HG03439 (cell line): Measurements from ENCODE around the gene SLC43A3.
"Not testable (repeated sequence)": the region's sequence is repeated elsewhere in the genome, so short reads cannot be mapped to it uniquely, and the experiment has no call there.

ENCODE experiments used
- ATAC-seq: cut with Tn5 transposase; IDR thresholded peaks from one replicate; pipeline ENCODE4 v1.9.1; 2021; ENCODE audit warnings: mild to moderate bottlenecking, moderate library complexity; ENCODE audit not compliant: unreplicated experiment

The SLC43A3 gene

DNA sequence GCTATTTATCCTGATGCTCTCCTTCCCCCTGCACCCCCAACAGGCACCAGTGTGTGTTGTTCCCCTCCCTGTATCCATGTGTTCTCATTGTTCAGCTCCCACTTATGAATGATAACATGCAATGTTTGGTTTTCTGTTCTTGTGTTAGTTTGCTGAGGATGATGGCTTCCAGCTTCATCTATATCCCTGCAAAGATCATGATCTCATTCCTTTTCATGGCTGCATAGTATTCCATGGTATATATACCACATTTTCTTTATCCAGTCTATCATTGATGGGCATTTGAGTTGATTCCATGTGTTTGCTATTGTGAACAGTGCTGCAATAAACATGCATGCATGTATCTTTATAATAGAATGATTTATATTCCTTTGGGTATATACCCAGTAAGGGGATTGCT, 65.5 kb downstream of the SLC43A3 start:
- not testable (repeated sequence) for ATAC-seq

DNA sequence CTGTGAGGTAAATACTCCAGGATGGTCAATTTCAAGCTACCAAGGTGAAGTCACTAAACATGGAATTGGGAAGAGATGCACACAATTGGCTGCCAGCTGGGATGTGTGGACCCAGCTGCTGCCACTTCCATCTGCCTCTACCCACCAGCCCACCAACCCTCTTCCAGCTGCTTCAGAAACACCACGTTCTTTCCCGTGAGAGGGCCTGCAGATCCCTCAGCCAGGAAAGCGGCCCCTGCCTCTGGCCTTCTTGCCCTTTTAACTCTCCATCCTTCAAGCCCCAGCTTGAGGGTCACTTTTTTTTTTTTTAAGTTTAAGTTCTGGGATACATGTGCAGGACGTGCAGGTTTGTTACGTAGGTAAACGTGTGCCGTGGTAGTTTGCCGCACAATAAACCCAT, 65.9 kb downstream of the SLC43A3 start:
- no peak for ATAC-seq

- ATAC-seq: no peak
Observed at GRCh38 chr11:57359896-57360690, 66.8 kb downstream of the SLC43A3 start.

- no peak for ATAC-seq
Observed at GRCh38 chr11:57359396-57359795, 67.5 kb downstream of the SLC43A3 start.

GRCh38 chr11:57358991-57359390, 67.9 kb downstream of the SLC43A3 start:
- no peak for ATAC-seq

GRCh38 chr11:57358543-57358961, 68.4 kb downstream of the SLC43A3 start:
- ATAC-seq: no peak

- no peak for ATAC-seq
Observed at GRCh38 chr11:57357856-57358255, 69.1 kb downstream of the SLC43A3 start.

DNA sequence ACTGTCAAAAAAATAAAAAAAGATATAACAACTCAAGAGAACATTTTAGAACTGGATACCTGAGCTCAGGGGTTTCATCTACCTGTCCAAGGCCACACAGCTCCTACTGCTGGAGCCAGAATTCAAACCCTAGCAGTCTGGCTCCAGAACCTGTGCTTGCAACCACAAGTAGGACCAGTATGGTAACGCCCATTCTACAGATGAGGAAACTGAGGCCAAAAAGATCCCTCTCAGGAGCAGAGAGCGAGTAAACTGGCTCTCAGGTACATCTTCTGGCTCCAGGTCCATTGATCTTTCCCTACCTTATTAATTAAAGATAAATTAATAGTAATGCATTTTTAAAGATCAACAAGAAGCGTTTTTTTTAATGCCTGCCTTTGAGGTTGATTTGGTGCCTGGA, 69.6 kb downstream of the SLC43A3 start:
- no peak for ATAC-seq
